Keratinocyte (primary cell): ENCODE data around the gene ALK.

Experiments used
- EZH2 ChIP-seq: IDR thresholded peaks from one replicate; pipeline ENCODE4 v1.6.1; 2012; ENCODE audit warnings: inconsistent platforms, mild to moderate bottlenecking, low read length, moderate library complexity
- TF ChIP-seq, protein P1 (sequence below), 3 experiments: IDR thresholded peaks in 1 of 3; conservative IDR thresholded peaks in 1 of 3; optimal IDR thresholded peaks in 1 of 3; 2 replicates in 2 of 3; 3 replicates in 1 of 3; pipeline versions ENCODE3 to v1.5.1; 2011; ENCODE audit warnings: low read length in 3 of 3, mild to moderate bottlenecking in 3 of 3, moderate library complexity in 2 of 3, control low read depth in 1 of 3, inconsistent platforms in 1 of 3; ENCODE audit not compliant: insufficient read depth in 2 of 3; ENCODE audit errors: extremely low read depth in 1 of 3

- TF ChIP-seq, protein P1, sequence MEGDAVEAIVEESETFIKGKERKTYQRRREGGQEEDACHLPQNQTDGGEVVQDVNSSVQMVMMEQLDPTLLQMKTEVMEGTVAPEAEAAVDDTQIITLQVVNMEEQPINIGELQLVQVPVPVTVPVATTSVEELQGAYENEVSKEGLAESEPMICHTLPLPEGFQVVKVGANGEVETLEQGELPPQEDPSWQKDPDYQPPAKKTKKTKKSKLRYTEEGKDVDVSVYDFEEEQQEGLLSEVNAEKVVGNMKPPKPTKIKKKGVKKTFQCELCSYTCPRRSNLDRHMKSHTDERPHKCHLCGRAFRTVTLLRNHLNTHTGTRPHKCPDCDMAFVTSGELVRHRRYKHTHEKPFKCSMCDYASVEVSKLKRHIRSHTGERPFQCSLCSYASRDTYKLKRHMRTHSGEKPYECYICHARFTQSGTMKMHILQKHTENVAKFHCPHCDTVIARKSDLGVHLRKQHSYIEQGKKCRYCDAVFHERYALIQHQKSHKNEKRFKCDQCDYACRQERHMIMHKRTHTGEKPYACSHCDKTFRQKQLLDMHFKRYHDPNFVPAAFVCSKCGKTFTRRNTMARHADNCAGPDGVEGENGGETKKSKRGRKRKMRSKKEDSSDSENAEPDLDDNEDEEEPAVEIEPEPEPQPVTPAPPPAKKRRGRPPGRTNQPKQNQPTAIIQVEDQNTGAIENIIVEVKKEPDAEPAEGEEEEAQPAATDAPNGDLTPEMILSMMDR (optimal IDR thresholded peaks at IDR 0.05 in 1 of 3, IDR thresholded peaks at IDR 0.05 in 1 of 3, conservative IDR thresholded peaks at IDR 0.05 in 1 of 3; ENCODE audit: extremely low read depth in 1 of 3, insufficient read depth in 2 of 3, low read length in 3 of 3): no peak
- TF ChIP-seq EZH2: no peak
These were observed 360.8 kb downstream of the ALK start for GRCh38 chr2:29560566-29560965.
